Stimulated activated CD8-positive, alpha-beta memory T cell treated with anti-CD3 and anti-CD28 coated beads, Interleukin-15, amount 100 ng/mL, for 24 hours (primary cell): Measurements from ENCODE around the gene LYRM4.
"Not testable (repeated sequence)": the region's sequence is repeated elsewhere in the genome, so short reads cannot be mapped to it uniquely, and the experiment has no call there.

Experiments used
- DNase-seq: peaks from one replicate; pipeline ENCODE4 v3.0.0-alpha.2; 2020; ENCODE audit warnings: low read depth

Gene LYRM4

DNA sequence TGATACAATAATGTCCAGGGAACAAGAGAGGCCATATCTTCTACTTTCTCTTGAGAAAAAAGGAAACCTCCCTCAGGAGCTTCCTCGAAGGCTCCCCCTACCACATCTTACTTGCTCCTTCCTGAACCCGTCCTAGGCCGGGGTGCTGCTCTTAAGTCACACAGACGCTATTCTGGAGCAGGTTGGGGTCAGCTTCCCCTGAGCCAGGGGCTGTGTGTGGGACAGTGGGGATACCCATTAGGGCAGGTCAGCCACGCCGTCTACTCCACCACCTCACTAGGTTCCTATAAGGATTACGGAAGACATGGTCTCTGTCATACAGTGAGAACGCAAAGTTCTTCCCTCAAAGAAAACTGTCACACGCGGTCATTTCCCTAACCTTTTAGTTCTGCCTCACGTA is 183.8 kb downstream of the LYRM4 start:
- no peak for DNase-seq

DNA sequence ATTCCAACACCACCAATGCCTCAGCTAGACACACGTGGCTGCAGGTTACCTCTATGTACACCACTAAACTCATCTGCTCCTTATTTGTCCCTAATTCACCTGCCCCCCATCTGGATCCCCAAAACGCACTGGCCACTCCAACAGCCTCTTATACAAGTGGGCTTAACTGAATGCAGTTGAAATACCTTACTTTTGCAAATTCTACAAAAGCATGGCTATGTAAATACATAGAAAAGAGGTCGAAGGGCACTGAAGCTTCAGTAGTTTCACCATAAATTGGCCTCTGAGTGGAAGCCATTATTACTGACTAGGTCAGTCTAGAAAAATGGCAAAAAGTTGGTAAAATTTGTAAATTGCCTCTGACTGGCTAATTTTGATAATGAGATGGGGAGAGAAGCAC is 186.8 kb downstream of the LYRM4 start:
- no peak for DNase-seq

DNA sequence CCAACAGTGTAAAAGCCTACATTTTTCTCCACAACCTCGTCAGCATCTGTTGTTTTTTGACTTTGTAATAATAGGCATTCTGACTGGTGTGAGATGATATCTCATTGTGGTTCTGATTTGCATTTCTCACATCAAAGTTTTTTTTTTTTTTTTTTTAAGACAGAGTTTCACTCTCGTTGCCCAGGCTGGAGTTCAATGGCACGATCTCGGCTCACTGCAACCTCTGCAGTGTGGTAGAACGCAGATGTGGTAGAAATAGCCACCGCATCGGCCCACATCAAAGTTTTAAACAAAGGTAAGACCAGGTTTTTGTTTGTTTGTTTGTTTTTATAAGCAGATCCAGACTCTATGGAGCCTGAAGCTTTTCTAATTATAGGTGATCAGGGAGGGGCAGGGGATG is 188.3 kb downstream of the LYRM4 start:
- DNase-seq, result no peak

DNA sequence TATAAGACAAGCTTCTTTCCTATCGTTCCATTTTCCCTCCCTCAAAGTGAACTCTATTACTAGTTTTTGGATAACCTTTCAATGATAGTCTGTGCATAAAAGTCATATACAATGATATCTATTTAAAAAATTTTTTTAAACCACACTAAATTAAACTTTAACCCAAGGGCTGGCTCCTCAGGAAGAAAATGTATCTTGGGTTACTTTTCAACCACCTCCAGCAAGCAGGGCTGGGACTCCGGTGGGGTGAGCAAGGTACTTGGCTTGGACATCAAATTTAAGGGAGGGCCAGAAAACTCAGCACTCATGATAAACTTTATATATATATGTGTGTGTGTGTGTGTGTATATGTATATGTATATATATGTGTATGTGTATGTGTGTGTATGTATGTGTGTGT is 189.5 kb downstream of the LYRM4 start:
- DNase-seq, result no peak

DNA sequence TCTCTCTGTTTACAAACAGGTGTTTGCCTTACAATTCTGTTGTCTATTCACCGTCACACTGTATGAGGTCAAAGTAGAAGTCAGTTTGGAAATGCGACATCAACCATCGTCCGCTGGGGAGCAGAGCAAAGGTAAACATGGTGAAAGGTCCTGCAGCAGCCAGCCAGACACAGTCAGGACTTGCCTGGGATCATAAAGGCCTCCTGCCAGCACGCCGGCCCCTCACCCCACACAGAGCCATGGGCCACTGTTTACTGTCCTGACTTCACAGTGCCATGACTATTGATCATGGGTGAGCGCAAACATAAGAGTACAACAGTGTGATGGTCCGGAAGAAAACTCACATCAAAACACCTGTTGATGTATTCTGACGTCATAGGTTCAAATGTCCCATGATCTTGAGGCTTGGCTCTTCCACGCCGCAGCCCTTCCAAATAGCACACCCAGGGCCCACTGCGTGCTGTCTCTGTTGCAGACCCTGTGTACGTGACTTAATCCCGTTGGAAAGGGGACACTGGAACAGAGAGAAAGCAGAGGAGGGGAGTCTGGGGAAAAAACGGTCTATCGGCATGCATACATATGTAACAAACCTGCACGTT is 192.5 kb downstream of the LYRM4 start:
- DNase-seq, result no peak

DNA sequence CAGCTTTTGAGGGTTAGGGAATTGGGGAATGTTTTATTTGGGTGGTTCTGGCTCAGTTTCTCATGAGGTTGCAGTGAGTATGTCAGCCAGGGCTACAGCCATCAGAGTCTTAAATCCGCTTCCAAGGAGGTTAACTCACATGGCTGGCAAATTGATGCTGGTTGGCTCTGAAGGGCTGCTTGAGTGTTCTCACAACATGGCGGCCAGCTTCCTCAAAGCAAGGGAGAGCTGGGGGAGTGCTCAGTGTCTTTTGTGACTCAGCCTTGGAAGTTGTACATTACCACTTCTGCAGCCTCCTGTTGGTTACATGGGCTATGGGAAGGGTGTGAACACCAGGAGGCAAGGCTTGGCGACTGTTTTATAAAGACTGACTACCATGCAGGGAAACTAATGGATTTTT is 193.4 kb downstream of the LYRM4 start:
- DNase-seq, result no peak

DNA sequence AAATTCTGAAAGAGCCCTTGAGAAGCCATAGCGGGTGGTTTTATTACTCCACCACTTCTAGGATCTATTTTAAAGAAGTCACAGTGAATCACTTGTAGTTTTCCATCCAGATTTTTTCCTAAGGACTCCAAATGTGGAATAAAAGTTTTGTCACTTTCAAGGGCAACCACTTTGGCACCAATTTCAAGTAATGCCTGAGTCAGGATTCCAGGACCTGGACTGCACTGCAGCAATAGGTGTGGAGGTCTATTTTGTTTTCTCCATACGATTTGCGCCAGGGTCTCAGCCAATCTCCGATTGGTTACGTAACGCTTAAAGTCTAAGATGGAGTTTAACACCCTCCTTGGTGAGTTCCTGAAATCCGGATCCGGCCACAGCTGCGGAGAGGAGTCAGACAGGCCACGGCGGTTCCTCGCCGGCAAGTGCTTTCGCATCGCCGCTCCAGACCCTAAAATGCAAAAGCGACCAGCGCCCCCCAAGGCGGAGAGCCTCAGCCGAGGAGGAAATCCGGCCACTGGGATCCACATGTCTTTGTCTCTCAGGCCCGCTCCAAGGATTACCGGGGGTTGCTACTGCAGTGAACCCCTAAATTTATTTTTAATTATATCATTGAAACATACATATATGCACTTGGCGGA is 194.2 kb downstream of the LYRM4 start:
- DNase-seq, result no peak

DNA sequence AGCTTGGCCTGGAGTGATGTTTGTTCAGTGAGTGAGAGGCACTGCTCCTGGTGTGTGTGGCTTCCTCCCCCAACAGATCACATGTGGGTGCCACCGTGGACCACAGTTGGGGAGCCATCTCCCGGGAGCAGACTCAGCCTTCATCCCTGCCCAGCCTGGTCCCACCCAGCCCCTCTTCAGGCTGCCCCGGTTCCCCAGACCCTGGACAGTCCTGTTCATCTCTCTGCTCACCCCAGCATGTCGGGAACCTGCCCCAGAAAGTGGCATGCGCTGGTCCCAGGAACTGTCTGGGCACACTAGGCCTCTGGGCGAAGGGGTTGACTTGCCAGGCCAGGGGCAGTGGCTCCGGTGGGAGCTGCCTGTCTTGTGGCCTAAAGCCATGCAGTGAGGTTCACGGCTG is 197.1 kb downstream of the LYRM4 start:
- DNase-seq, result no peak

DNA sequence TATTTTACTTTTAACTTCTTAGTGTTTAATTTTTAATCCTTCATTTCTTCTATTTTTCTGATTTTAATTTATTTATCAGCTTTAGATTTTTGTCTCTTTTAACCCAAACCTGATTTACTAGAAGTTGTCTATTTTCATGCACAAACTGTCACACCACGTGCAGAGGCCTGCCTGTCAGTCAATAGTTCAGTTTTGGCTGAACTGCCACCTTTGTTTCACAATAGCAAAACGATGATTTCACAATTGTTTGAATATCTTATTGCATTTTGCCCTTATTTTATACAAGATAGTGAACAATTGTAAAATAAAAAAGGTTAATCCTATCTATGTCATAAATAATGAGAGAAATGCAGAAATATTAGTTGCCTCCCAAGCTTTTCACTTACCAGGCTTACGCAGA is 199.6 kb downstream of the LYRM4 start:
- DNase-seq, result no peak

DNA sequence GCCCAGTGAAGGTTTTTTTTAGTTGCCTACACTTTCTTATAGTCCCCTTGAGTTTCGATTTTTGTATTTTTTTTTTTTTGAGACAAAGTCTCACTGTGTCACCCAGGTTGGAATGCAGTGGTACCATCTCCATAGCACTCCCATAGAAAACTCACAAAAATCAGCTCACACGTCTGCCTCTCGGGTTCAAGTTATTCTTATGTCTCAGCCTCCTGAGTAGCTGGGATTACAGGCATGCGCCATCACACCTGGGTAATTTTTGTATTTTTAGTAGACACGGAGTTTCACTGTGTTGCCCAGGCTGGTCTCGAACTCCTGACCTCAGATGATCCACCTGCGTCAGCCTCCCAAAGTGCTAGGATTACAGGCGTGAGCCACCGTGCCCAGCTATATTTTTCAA is 200.3 kb downstream of the LYRM4 start:
- not testable (repeated sequence) for DNase-seq

DNA sequence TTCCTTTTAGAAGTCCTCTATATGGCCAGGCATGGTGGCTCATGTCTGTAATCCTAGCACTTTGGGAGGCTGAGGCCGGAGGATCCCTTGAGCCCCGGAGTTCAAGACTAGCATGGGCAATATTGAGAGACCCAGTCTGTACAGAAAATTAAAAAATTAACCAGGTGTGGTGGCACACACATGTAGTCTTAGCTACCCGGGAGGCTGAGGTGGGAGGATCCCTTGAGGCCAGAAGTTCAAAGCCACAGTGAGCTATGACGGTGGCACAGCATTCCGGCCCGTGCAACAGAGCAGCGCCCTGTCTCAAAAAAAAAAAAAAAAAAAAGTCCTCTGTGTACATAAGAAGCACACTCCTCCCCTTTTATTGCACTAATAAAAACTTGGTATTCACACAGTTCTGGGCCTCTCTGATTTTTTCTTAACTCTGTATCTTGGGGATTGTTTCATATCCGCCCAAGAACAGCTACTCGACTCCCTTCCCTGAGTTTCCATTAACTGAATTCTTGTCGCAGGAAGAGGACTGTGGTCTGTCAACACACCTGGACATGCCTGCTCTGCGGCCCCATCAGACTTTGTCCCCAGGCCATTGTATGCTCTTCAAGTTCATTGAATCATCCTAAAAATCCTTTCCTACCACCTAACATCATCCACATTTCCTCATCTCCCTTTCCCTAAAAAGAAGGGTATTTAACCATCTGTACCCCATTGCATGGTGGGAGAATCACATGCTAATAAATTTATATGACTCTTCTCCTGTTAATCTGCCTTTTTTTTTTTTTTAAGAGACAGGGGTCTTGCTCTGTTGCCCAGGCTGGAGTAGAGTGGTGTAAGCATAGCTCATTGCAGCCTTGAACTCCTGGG is 201.5 kb downstream of the LYRM4 start:
- no peak for DNase-seq
